Keratinocyte (primary cell): ENCODE data around the gene ZBTB7A.

Source experiments
- EZH2 ChIP-seq: IDR thresholded peaks from one replicate; pipeline ENCODE4 v1.6.1; 2012; ENCODE audit warnings: inconsistent platforms, mild to moderate bottlenecking, low read length, moderate library complexity
- TF ChIP-seq, protein P1 (sequence below), 3 experiments: IDR thresholded peaks in 1 of 3; conservative IDR thresholded peaks in 1 of 3; optimal IDR thresholded peaks in 1 of 3; 2 replicates in 2 of 3; 3 replicates in 1 of 3; pipeline versions ENCODE3 to v1.5.1; 2011; ENCODE audit warnings: low read length in 3 of 3, mild to moderate bottlenecking in 3 of 3, moderate library complexity in 2 of 3, control low read depth in 1 of 3, inconsistent platforms in 1 of 3; ENCODE audit not compliant: insufficient read depth in 2 of 3; ENCODE audit errors: extremely low read depth in 1 of 3

DNA sequence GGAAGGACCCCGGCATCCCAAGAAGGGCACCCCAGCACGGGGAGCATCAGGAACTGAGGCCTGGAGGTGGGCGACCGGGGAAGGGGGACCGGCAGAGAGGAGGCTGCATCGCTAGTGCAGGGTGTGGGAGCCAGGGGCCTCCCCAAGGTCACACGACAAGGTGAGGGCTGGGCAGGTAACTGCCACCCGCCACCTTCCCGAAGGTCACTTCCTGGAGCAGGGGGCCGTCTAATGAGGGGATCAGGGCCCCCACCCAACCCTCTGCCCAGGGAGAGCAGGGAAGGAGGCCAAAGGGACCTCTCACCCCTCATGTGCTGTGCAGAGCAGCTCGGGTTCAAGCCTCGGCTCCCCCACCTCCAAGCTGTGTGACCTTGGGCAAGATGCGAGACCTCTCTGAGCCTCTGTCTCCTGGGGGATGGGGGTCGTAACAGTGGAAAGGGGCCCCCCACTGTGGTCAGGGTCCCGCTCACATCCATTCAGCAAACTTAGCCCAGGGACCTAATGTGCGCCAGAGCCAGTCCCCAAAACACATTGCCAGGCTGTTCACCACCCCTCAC, 6.0 kb downstream of the ZBTB7A start:
- TF ChIP-seq, protein P1, sequence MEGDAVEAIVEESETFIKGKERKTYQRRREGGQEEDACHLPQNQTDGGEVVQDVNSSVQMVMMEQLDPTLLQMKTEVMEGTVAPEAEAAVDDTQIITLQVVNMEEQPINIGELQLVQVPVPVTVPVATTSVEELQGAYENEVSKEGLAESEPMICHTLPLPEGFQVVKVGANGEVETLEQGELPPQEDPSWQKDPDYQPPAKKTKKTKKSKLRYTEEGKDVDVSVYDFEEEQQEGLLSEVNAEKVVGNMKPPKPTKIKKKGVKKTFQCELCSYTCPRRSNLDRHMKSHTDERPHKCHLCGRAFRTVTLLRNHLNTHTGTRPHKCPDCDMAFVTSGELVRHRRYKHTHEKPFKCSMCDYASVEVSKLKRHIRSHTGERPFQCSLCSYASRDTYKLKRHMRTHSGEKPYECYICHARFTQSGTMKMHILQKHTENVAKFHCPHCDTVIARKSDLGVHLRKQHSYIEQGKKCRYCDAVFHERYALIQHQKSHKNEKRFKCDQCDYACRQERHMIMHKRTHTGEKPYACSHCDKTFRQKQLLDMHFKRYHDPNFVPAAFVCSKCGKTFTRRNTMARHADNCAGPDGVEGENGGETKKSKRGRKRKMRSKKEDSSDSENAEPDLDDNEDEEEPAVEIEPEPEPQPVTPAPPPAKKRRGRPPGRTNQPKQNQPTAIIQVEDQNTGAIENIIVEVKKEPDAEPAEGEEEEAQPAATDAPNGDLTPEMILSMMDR (optimal IDR thresholded peaks at IDR 0.05 in 1 of 3, IDR thresholded peaks at IDR 0.05 in 1 of 3, conservative IDR thresholded peaks at IDR 0.05 in 1 of 3; ENCODE audit: extremely low read depth in 1 of 3, insufficient read depth in 2 of 3, low read length in 3 of 3) = no peak
- TF ChIP-seq EZH2 = no peak
